GM15510 (cell line): ENCODE data around the gene SRR.

Experiments
- POLR2A ChIP-seq: IDR thresholded peaks from 3 replicates; pipeline ENCODE4 v1.6.1; 2011; ENCODE audit warnings: borderline replicate concordance; ENCODE audit not compliant: insufficient read length; ENCODE audit errors: extremely low read depth

Gene SRR

GRCh38 chr17:2277429-2278170 lies 26.1 kb upstream of the SRR start:
- no peak for TF ChIP-seq POLR2A

- no peak for TF ChIP-seq POLR2A
Observed at GRCh38 chr17:2279707-2280106, 24.0 kb upstream of the SRR start.

- no peak for TF ChIP-seq POLR2A
Observed at GRCh38 chr17:2282297-2282873, 21.4 kb upstream of the SRR start.

- no peak for TF ChIP-seq POLR2A
Observed at GRCh38 chr17:2283302-2283701, 20.4 kb upstream of the SRR start.

GRCh38 chr17:2289878-2290478 lies 13.8 kb upstream of the SRR start:
- TF ChIP-seq POLR2A, result no peak

- no peak for TF ChIP-seq POLR2A
Observed at GRCh38 chr17:2292100-2292499, 11.7 kb upstream of the SRR start.

- no peak for TF ChIP-seq POLR2A
Observed at GRCh38 chr17:2295575-2295974, 8.2 kb upstream of the SRR start.

GRCh38 chr17:2297023-2297422 lies 6.7 kb upstream of the SRR start:
- no peak for TF ChIP-seq POLR2A

GRCh38 chr17:2299136-2299535 lies 4.6 kb upstream of the SRR start:
- TF ChIP-seq POLR2A, result no peak

- no peak for TF ChIP-seq POLR2A
Observed at GRCh38 chr17:2299756-2300155, 4.0 kb upstream of the SRR start.

GRCh38 chr17:2302778-2303203 lies 959 bp upstream of the SRR start:
- TF ChIP-seq POLR2A, result no peak

- no peak for TF ChIP-seq POLR2A
Observed at GRCh38 chr17:2304931-2305330, 1.2 kb downstream of the SRR start.

GRCh38 chr17:2309338-2310154 lies 5.8 kb downstream of the SRR start:
- no peak for TF ChIP-seq POLR2A

- no peak for TF ChIP-seq POLR2A
Observed at GRCh38 chr17:2312736-2313135, 9.0 kb downstream of the SRR start.

- TF ChIP-seq POLR2A, result no peak
Observed at GRCh38 chr17:2317796-2318195, 14.0 kb downstream of the SRR start.
